GM23338 (cell line): ENCODE measurements around the gene RFK. TPM values are rescaled to one million over a fixed set of nuclear protein-coding genes. Genes with fewer than 3 reads are reported as not detected.

Experiments
- ATAC-seq: fragments of 200-7000 bp; cut with Tn5 transposase; 3 replicates; pipeline ENCODE4 v1.9.1; 2020
- DNase-seq: peaks from one replicate; pipeline ENCODE4 v3.0.0-alpha.2; 2015; ENCODE audit warnings: low spot score
- H2AFZ ChIP-seq: fragments of 200-600 bp; sonication (generic); 2 replicates; pipeline ENCODE4 v1.8.0; 2016; ENCODE audit warnings: antibody characterized with exemption, mild to moderate bottlenecking, moderate library complexity
- H3F3A ChIP-seq: fragments of 200-600 bp; sonication (generic); replicated peaks from 2 replicates; pipeline ENCODE4 v1.8.0; 2017; ENCODE audit warnings: antibody characterized with exemption, mixed run types, low read depth
- H3K27ac ChIP-seq: fragments of 200-600 bp; sonication (generic); 2 replicates; pipeline ENCODE4 v1.6.1; 2016; ENCODE audit warnings: low read depth
- H3K27me3 ChIP-seq: fragments of 200-600 bp; sonication (generic); 2 replicates; pipeline ENCODE4 v1.8.0; 2016; ENCODE audit warnings: mild to moderate bottlenecking, mixed run types, moderate library complexity; ENCODE audit not compliant: insufficient read depth
- H3K36me3 ChIP-seq: fragments of 200-600 bp; sonication (generic); 2 replicates; pipeline ENCODE4 v1.8.0; 2016; ENCODE audit warnings: mild to moderate bottlenecking; ENCODE audit not compliant: insufficient read depth
- H3K4me1 ChIP-seq: fragments of 200-600 bp; sonication (generic); 2 replicates; pipeline ENCODE4 v1.8.0; 2016; ENCODE audit warnings: mild to moderate bottlenecking, moderate library complexity; ENCODE audit not compliant: insufficient read depth
- H3K4me2 ChIP-seq: fragments of 200-600 bp; sonication (generic); 2 replicates; pipeline ENCODE4 v1.7.1; 2017; ENCODE audit warnings: mixed run types
- H3K4me3 ChIP-seq: fragments of 200-600 bp; sonication (generic); 2 replicates; pipeline ENCODE4 v1.6.1; 2016; ENCODE audit warnings: mixed run types
- H3K79me2 ChIP-seq: fragments of 200-600 bp; sonication (generic); replicated peaks from 2 replicates; pipeline ENCODE4 v1.8.0; 2017; ENCODE audit warnings: mild to moderate bottlenecking; ENCODE audit not compliant: insufficient read depth
- H3K9me2 ChIP-seq: fragments of 200-600 bp; sonication (generic); 2 replicates; pipeline ENCODE4 v1.8.0; 2017; ENCODE audit not compliant: insufficient read depth
- H4K20me1 ChIP-seq: fragments of 200-600 bp; sonication (generic); replicated peaks from 2 replicates; pipeline ENCODE4 v1.8.0; 2017; ENCODE audit warnings: mild to moderate bottlenecking; ENCODE audit not compliant: insufficient read depth
- H3K27ac Mint-ChIP-seq: 2 replicates; pipeline ENCODE4 v1.8.0; 2020; ENCODE audit warnings: inconsistent platforms, mild to moderate bottlenecking, moderate library complexity, mixed read lengths
- H3K27me3 Mint-ChIP-seq: 3 replicates; pipeline ENCODE4 v1.8.0; 2022; ENCODE audit warnings: low read depth, mild to moderate bottlenecking, moderate library complexity, mixed read lengths, inconsistent platforms; ENCODE audit not compliant: insufficient read depth, poor library complexity
- H3K36me3 Mint-ChIP-seq: 3 replicates; pipeline ENCODE4 v1.8.0; 2021; ENCODE audit warnings: low read depth, mild to moderate bottlenecking, inconsistent platforms, moderate library complexity, mixed read lengths
- H3K4me1 Mint-ChIP-seq: 3 replicates; pipeline ENCODE4 v1.8.0; 2020; ENCODE audit warnings: mild to moderate bottlenecking, inconsistent platforms, mixed read lengths
- H3K4me3 Mint-ChIP-seq: 3 replicates; pipeline ENCODE4 v1.8.0; 2021; ENCODE audit warnings: moderate library complexity, mild to moderate bottlenecking, inconsistent platforms, mixed read lengths
- H3K9me3 Mint-ChIP-seq: 3 replicates; pipeline ENCODE4 v1.8.0; 2020; ENCODE audit warnings: moderate library complexity, mild to moderate bottlenecking, inconsistent platforms, mixed read lengths
- CREB1 ChIP-seq: fragments of 250-450 bp; sonication (Bioruptor Pico); IDR thresholded peaks from 2 replicates; pipeline ENCODE4 v1.5.0; 2020; ENCODE audit warnings: low read depth, mild to moderate bottlenecking, moderate library complexity
- CTCF ChIP-seq, 2 experiments: fragments of 200-600 bp in 1 of 2; sonication (generic) in 1 of 2; conservative IDR thresholded peaks; 2 replicates each; pipeline versions ENCODE4 v1.5.1 to v1.6.1; 2016 to 2017; ENCODE audit warnings: antibody characterized with exemption in 2 of 2, low read depth in 2 of 2, mild to moderate bottlenecking in 2 of 2, moderate library complexity in 1 of 2
- JUNB ChIP-seq: IDR thresholded peaks from one replicate; pipeline ENCODE4 v1.6.1; 2016; ENCODE audit warnings: antibody characterized with exemption; ENCODE audit not compliant: unreplicated experiment
- NANOG ChIP-seq: IDR thresholded peaks from 2 replicates; pipeline ENCODE4 v1.6.1; 2016; ENCODE audit warnings: antibody characterized with exemption, borderline replicate concordance
- POLR2AphosphoS5 ChIP-seq: IDR thresholded peaks from 2 replicates; pipeline ENCODE4 v1.6.1; 2016; ENCODE audit warnings: antibody characterized with exemption, low read depth
- STAT1 ChIP-seq: IDR thresholded peaks from one replicate; pipeline ENCODE4 v1.6.1; 2016; ENCODE audit warnings: antibody characterized with exemption; ENCODE audit not compliant: unreplicated experiment
- ZNF114 ChIP-seq: fragments of 250-450 bp; sonication (Bioruptor Pico); IDR thresholded peaks from 2 replicates; pipeline ENCODE4 v1.5.0; 2020; ENCODE audit warnings: mild to moderate bottlenecking, moderate library complexity
- ZNF331 ChIP-seq: fragments of 250-450 bp; sonication (Bioruptor Pico); IDR thresholded peaks from 2 replicates; pipeline ENCODE4 v1.5.0; 2020; ENCODE audit warnings: low read depth, mild to moderate bottlenecking, moderate library complexity
- ZNF462 ChIP-seq: fragments of 250-450 bp; sonication (Bioruptor Pico); IDR thresholded peaks from 2 replicates; pipeline ENCODE4 v1.5.0; 2020; ENCODE audit warnings: mild to moderate bottlenecking, moderate library complexity
- polyA plus RNA-seq: library from polyadenylated mRNA; unstranded; fragments of >200 nt; fragmentation: Nextera tagmentation; extraction: Ambion mirVana; gene quantifications from 2 replicates; pipeline ENCODE4 v1.2.1, GENCODE V29; 2016
- total RNA-seq: library from RNA; depleted of rRNA; stranded (reverse); fragments of >200 nt; shearing (Covaris generic); gene quantifications from 2 replicates; pipeline ENCODE4 v1.2.3, GENCODE V29; 2014

RFK gene
- total and polyA plus RNA-seq, 2 experiments from 2014 or later, result 15.2 to 15.4 TPM

GRCh38 chr9:76351006-76351405, 43.2 kb downstream of the RFK start (continued):
- no peak for TF ChIP-seq ZNF462
- no peak for TF ChIP-seq ZNF331 (CRISPR knock-in tag)
- TF ChIP-seq STAT1, result no peak
- no peak for TF ChIP-seq ZNF114

GRCh38 chr9:76349865-76350264, 44.4 kb downstream of the RFK start:
- no peak overlapping the region for H3K27ac ChIP-seq
- Mint-ChIP-seq H3K9me3 (0 out of 3 replicates have a peak, but pooled peaks cover 2% of the 10 kb centered on the region), H3K4me3 (no peak overlapping the region), H3K4me1 (no peaks in the 10 kb centered on the region), H3K27me3 (peaks cover 6% of the 10 kb centered on the region), H3K36me3 (no peaks in the 10 kb centered on the region), H3K27ac (no peak overlapping the region)
- H3K4me2 ChIP-seq, result no peak overlapping the region
- H3K4me1 ChIP-seq, result no peaks in the 10 kb centered on the region
- H3K79me2 ChIP-seq, result no peaks in the 10 kb centered on the region
- H3K27me3 ChIP-seq, result no peaks in the 10 kb centered on the region
- ATAC-seq (no peak), DNase-seq (no peak)
- no peak overlapping the region for H3K4me3 ChIP-seq
- H3K9me2 ChIP-seq, result no peaks in the 10 kb centered on the region
- no peaks in the 10 kb centered on the region for H3K36me3 ChIP-seq
- no peak overlapping the region for H2AFZ ChIP-seq
- H3F3A ChIP-seq, result no peaks in the 10 kb centered on the region
- no peaks in the 10 kb centered on the region for H4K20me1 ChIP-seq
- no peak for TF ChIP-seq CTCF (conservative IDR thresholded peaks at IDR 0.05; ENCODE audit: low read depth in 2 of 2)
- no peak for TF ChIP-seq JUNB
- no peak for TF ChIP-seq POLR2AphosphoS5
- no peak for TF ChIP-seq STAT1
- no peak for TF ChIP-seq ZNF462
- no peak for TF ChIP-seq CREB1 (CRISPR knock-in tag)
- TF ChIP-seq NANOG, result no peak
- TF ChIP-seq ZNF114, result no peak
